Measurements from ENCODE around the gene RAI1. TPM values are rescaled to one million over a fixed set of nuclear protein-coding genes. Genes with fewer than 3 reads are reported as not detected.

RAI1 gene
- total and polyA plus RNA-seq, 2 of the 13 experiments (the other 11 are each of a cell fraction or from before 2014, with no cell fraction given) = 3.4 to 5.2 TPM

DNA sequence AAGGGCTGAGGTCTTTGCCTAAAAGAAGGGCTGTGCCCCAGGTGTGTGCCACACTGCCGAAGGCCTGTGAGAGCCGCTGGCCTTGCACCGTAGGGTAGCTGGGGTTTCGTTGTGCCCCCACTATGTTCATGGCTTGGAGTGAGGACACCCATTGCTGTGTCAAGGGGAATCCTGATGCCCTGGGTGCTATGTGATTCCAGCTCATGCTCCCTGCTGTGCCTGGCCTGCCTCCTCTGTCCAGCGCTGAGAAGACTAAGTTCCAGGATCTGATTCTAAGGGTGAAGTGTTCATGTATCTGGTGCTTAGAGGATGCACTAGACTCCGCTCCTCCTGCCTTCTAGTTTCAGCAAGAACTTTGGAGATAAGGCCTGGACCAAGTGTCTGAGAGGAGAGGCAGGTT, 108.2 kb downstream of the RAI1 start:
- no peak for DNase-seq (ENCODE audit: low spot score)
- no peak overlapping the region for H2AFZ ChIP-seq (ENCODE audit: low read length)
- no peaks in the 10 kb centered on the region for H3K9me3 ChIP-seq (ENCODE audit: low read length)
- 83% methylated on average over 2 of the region's 6 CpGs for WGBS (ENCODE audit: low lambda C conversion rate)
- H3K36me3 ChIP-seq (replicated peaks in 1 of 2; ENCODE audit: control insufficient read depth in 1 of 2, insufficient read depth in 2 of 2, low read length in 2 of 2) = peaks cover 5 to 9% of the 10 kb centered on the region in 2 experiments; a peak in 4 of 5 replicates
- H3K27ac ChIP-seq (ENCODE audit: extremely low read length, insufficient read depth, low read length) = no peak overlapping the region
- H3K27me3 ChIP-seq (ENCODE audit: control insufficient read depth in 1 of 2, insufficient read depth in 2 of 2, low read length in 2 of 2) = no peaks in the 10 kb centered on the region
- peaks cover 42% of the 10 kb centered on the region for H3K4me1 ChIP-seq (ENCODE audit: insufficient read depth, low read length)
- ChIA-PET CTCF (ENCODE audit: low intra/inter-chr PET ratio, low total read pairs) (no interaction called here), POLR2A (no interaction called here)
- H3K4me2 ChIP-seq (ENCODE audit: low read depth, low read length) = no peak overlapping the region
- no peaks in the 10 kb centered on the region for H3K79me2 ChIP-seq (ENCODE audit: insufficient read depth, low read length)
- no peak for FAIRE-seq
- no peak overlapping the region for H3K4me3 ChIP-seq (replicated peaks in 1 of 3; ENCODE audit: insufficient read depth in 1 of 3, low read depth in 2 of 3, low read length in 3 of 3)
- peaks cover 41% of the 10 kb centered on the region; the same call in 1 of the 2 replicates for H4K20me1 ChIP-seq (ENCODE audit: insufficient read depth, low read length)
- no peak for TF ChIP-seq FOXK1 (CRISPR knock-in tag; IDR thresholded peaks at IDR 0.05; ENCODE audit: borderline replicate concordance, low read depth)
- TF ChIP-seq, protein P1, sequence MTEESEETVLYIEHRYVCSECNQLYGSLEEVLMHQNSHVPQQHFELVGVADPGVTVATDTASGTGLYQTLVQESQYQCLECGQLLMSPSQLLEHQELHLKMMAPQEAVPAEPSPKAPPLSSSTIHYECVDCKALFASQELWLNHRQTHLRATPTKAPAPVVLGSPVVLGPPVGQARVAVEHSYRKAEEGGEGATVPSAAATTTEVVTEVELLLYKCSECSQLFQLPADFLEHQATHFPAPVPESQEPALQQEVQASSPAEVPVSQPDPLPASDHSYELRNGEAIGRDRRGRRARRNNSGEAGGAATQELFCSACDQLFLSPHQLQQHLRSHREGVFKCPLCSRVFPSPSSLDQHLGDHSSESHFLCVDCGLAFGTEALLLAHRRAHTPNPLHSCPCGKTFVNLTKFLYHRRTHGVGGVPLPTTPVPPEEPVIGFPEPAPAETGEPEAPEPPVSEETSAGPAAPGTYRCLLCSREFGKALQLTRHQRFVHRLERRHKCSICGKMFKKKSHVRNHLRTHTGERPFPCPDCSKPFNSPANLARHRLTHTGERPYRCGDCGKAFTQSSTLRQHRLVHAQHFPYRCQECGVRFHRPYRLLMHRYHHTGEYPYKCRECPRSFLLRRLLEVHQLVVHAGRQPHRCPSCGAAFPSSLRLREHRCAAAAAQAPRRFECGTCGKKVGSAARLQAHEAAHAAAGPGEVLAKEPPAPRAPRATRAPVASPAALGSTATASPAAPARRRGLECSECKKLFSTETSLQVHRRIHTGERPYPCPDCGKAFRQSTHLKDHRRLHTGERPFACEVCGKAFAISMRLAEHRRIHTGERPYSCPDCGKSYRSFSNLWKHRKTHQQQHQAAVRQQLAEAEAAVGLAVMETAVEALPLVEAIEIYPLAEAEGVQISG (CRISPR knock-in tag; IDR thresholded peaks at IDR 0.05) = 0 out of 2 replicates have a peak, but pooled peaks have one; percentile 5
- intact Hi-C loops (cut with micrococcal nuclease; ENCODE audit: unreplicated experiment) = no loop called here
- H3K9ac ChIP-seq (ENCODE audit: insufficient read depth, low read depth, low read length) = no peak overlapping the region
- BruUV-seq (replicated peaks) = no TSS peak
- ATAC-seq = no peak
- in situ Hi-C loops (cut with HindIII; ENCODE audit: extremely low pct_ligation_motif_present, low pct_unique_long_range_greater_than_20kb) = no loop called here

DNA sequence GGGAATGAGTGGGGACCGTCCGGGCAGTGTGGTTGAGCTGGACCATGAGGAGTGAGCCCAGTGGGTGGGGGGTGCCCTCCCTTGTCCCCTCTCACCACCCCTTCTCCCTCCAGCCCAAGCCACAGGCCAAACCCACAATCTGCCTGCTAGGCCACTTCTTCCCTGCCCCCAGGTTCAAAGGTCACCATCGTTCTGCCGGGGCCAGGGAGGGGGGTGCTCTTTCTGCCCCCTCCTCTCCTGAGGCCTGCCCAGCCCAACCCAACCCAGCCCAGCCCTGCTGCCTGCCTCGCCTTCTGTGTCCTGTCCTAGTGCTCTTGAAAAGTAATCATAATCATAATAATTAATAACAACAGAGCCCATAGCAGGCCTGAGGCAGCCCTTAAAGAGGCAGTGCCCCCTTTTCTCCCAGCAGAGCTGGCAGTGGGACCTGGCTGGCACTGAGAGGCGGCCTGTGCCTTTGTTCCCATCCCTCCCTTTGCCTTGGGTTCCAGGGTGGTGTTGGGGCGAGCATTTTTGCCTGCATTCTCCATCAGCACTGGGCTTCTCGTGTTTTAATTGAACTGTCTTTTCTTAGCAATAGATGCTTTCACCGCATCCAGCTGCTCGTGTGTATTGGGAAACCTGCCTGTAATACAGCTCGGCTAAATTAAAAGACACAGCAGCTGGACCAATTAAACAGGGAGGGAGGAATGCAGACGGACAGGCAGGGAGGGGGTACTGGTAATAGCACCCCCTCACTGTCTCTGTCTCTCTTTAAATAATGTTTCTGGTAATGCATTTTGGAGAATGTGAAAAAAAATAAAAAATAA, 108.8 kb downstream of the RAI1 start:
- H3K79me2 ChIP-seq (ENCODE audit: insufficient read depth, low read length) = no peaks in the 10 kb centered on the region
- H3K4me3 ChIP-seq (replicated peaks in 1 of 3; ENCODE audit: insufficient read depth in 1 of 3, low read depth in 2 of 3, low read length in 3 of 3) = no peak overlapping the region
- ChIA-PET CTCF (ENCODE audit: low intra/inter-chr PET ratio, low total read pairs) (no interaction called here), POLR2A (no interaction called here)
- no peak for ATAC-seq
- H3K9ac ChIP-seq (ENCODE audit: insufficient read depth, low read depth, low read length) = no peak overlapping the region
- H2AFZ ChIP-seq (ENCODE audit: low read length) = no peak overlapping the region
- no peaks in the 10 kb centered on the region for H3K9me3 ChIP-seq (ENCODE audit: low read length)
- H3K27ac ChIP-seq (ENCODE audit: extremely low read length, insufficient read depth, low read length) = no peak overlapping the region
- intact Hi-C loops (cut with micrococcal nuclease; ENCODE audit: unreplicated experiment) = no loop called here
- FAIRE-seq = no peak
- H3K36me3 ChIP-seq (replicated peaks in 1 of 2; ENCODE audit: control insufficient read depth in 1 of 2, insufficient read depth in 2 of 2, low read length in 2 of 2) = peaks cover 11 to 14% of the 10 kb centered on the region in 2 experiments; a peak in 4 of 5 replicates
- H3K4me1 ChIP-seq (ENCODE audit: insufficient read depth, low read length) = peaks cover 36% of the 10 kb centered on the region
- no peak overlapping the region for H3K4me2 ChIP-seq (ENCODE audit: low read depth, low read length)
- WGBS (ENCODE audit: low lambda C conversion rate) = 72% methylated on average over 12 of the region's 12 CpGs
- in situ Hi-C loops (cut with HindIII; ENCODE audit: extremely low pct_ligation_motif_present, low pct_unique_long_range_greater_than_20kb) = no loop called here
- no peaks in the 10 kb centered on the region for H3K27me3 ChIP-seq (ENCODE audit: control insufficient read depth in 1 of 2, insufficient read depth in 2 of 2, low read length in 2 of 2)
- BruUV-seq (replicated peaks) = no TSS peak
- no peak for DNase-seq (ENCODE audit: low spot score)
- H4K20me1 ChIP-seq (ENCODE audit: insufficient read depth, low read length) = peaks cover 34% of the 10 kb centered on the region; the same call in 1 of the 2 replicates
- TF ChIP-seq MTA1 (CRISPR knock-in tag; IDR thresholded peaks at IDR 0.05; ENCODE audit: borderline replicate concordance) = peak; percentile 54; the same call in 1 of the 2 replicates
- TF ChIP-seq ZNF333 (CRISPR knock-in tag; IDR thresholded peaks at IDR 0.05; ENCODE audit: borderline replicate concordance) = no peak
- no peak for TF ChIP-seq ZNF614 (CRISPR knock-in tag; IDR thresholded peaks at IDR 0.05; ENCODE audit: borderline replicate concordance)
- peak; percentile 47; the same call in 1 of the 2 replicates for TF ChIP-seq NR2F6 (IDR thresholded peaks at IDR 0.05)
- peak; percentile 69; the same call in 1 of the 2 replicates for TF ChIP-seq NR2F6 (CRISPR knock-in tag; IDR thresholded peaks at IDR 0.05)
- TF ChIP-seq, protein P2, sequence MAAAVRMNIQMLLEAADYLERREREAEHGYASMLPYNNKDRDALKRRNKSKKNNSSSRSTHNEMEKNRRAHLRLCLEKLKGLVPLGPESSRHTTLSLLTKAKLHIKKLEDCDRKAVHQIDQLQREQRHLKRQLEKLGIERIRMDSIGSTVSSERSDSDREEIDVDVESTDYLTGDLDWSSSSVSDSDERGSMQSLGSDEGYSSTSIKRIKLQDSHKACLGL (CRISPR knock-in tag; IDR thresholded peaks at IDR 0.05) = no peak
- no peak for TF ChIP-seq ZNF780A (CRISPR knock-in tag; IDR thresholded peaks at IDR 0.05)
- TF ChIP-seq GABPB1 (CRISPR knock-in tag; IDR thresholded peaks at IDR 0.05) = 0 out of 2 replicates have a peak, but pooled peaks have one; percentile 12
- TF ChIP-seq ZFX (CRISPR knock-in tag; IDR thresholded peaks at IDR 0.05; ENCODE audit: low read depth) = peak; percentile 50; the same call in 1 of the 2 replicates
- TF ChIP-seq REXO4 (CRISPR knock-in tag; IDR thresholded peaks at IDR 0.05; ENCODE audit: borderline replicate concordance) = no peak
- TF ChIP-seq SALL1 (CRISPR knock-in tag; IDR thresholded peaks at IDR 0.05) = peak; percentile 29; the same call in 1 of the 2 replicates
- peak; percentile 37; the same call in 1 of the 2 replicates for TF ChIP-seq ZFY (CRISPR knock-in tag; IDR thresholded peaks at IDR 0.05)
- no peak for TF ChIP-seq MLLT10 (CRISPR knock-in tag; IDR thresholded peaks at IDR 0.05)

All from HepG2 (cell line).